ENCODE measurements around the gene HS3ST4. TPM values are rescaled to one million over a fixed set of nuclear protein-coding genes. Genes with fewer than 3 reads are reported as not detected.

HS3ST4 gene
- not detected in 2 replicates for total RNA-seq

GRCh38 chr16:25691519-25692091, at the start of gene HS3ST4:
Gene HS3ST4 (plus strand): TSS chr16:25691959.

